Measurements from ENCODE around the gene SYNDIG1L. TPM values are rescaled to one million over a fixed set of nuclear protein-coding genes. Genes with fewer than 3 reads are reported as not detected.
"Not testable (repeated sequence)": the region's sequence is repeated elsewhere in the genome, so short reads cannot be mapped to it uniquely, and the experiment has no call there.

The SYNDIG1L gene
- total RNA-seq, 4 donors from 2014 or later: 0.28 to 0.56 (median 0.40) TPM

- DNase-seq (ENCODE audit: low spot score) (no peak), ATAC-seq (ENCODE audit: low FRiP score) (no peak)
- no peak for TF ChIP-seq CTCF (IDR thresholded peaks at IDR 0.05)
These were observed 25.9 kb downstream of the SYNDIG1L start for GRCh38 chr14:74400031-74400685.

DNA sequence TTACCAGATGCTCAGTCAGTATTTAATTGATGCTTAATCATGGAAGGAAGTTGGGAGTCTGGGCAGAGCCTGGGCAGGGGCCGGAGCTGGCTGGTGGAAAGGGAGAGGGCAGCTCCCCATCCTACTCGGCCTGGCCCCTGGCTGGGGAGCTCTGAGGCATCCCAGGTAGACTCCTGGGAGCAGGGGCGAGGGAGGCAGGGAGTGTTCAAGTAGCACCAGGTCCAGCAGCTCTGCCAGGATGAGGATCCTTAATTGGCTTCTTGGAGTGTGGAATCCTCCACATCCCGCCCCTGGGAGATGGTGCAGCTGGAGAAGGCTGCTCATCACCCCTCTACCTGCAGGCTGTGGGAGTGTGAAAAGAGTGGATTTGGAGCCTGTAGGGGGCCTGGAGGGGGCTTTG is 30.9 kb downstream of the SYNDIG1L start:
- ATAC-seq (ENCODE audit: low FRiP score) (no peak), DNase-seq (ENCODE audit: low spot score) (no peak)
- no peak for TF ChIP-seq CTCF (IDR thresholded peaks at IDR 0.05)

- DNase-seq (ENCODE audit: low spot score) (no peak), ATAC-seq (ENCODE audit: low FRiP score) (no peak)
- no peak for TF ChIP-seq CTCF (IDR thresholded peaks at IDR 0.05)
These were observed 31.5 kb downstream of the SYNDIG1L start for GRCh38 chr14:74394549-74394948.

- DNase-seq (ENCODE audit: low spot score): no peak
- no peak for ATAC-seq (ENCODE audit: low FRiP score)
- no peak for TF ChIP-seq CTCF (IDR thresholded peaks at IDR 0.05)
These were observed 33.1 kb downstream of the SYNDIG1L start for GRCh38 chr14:74392616-74393570.

- no peak for TF ChIP-seq CTCF (IDR thresholded peaks at IDR 0.05)
- DNase-seq (ENCODE audit: low spot score) (no peak), ATAC-seq (ENCODE audit: low FRiP score) (no peak)
These were observed 34.5 kb downstream of the SYNDIG1L start for GRCh38 chr14:74391479-74391878.

DNA sequence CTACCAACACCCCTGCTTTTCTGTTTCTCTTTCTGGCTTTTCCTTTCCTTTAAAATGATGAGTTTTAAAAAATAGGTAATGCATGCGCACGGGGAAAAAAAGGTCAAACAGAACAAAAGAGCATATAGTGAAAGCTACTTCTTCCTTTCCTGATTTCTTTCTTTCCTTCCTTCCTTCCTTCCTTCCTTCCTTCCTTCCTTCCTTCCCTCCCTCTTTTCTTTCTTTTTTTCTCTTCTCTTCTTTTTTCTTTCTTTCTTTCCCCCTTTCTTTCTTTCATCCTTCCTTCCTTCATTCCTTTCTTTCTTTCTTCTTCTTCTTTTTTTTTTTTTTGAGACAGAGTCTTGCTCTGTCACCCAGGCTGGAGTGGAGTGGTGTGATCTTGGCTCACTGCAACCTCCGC is 35.5 kb downstream of the SYNDIG1L start:
- not testable (repeated sequence) for DNase-seq (ENCODE audit: low spot score); ATAC-seq (ENCODE audit: low FRiP score)

- ATAC-seq (ENCODE audit: low FRiP score) (no peak), DNase-seq (ENCODE audit: low spot score) (no peak)
- TF ChIP-seq CTCF (IDR thresholded peaks at IDR 0.05): no peak
These were observed 36.0 kb downstream of the SYNDIG1L start for GRCh38 chr14:74389980-74390379.

All from omental fat pad (tissue), 4 donors.